HG03439 (cell line): ENCODE data around the gene HIRIP3.

ENCODE experiments used
- ATAC-seq: cut with Tn5 transposase; IDR thresholded peaks from one replicate; pipeline ENCODE4 v1.9.1; 2021; ENCODE audit warnings: mild to moderate bottlenecking, moderate library complexity; ENCODE audit not compliant: unreplicated experiment

Gene HIRIP3

GRCh38 chr16:29985271-29985811 lies 10.1 kb downstream of the HIRIP3 start:
- no peak for ATAC-seq

GRCh38 chr16:29984764-29985147 lies 10.7 kb downstream of the HIRIP3 start:
- no peak for ATAC-seq

GRCh38 chr16:29984137-29984763 lies 11.2 kb downstream of the HIRIP3 start:
- ATAC-seq, result no peak

DNA sequence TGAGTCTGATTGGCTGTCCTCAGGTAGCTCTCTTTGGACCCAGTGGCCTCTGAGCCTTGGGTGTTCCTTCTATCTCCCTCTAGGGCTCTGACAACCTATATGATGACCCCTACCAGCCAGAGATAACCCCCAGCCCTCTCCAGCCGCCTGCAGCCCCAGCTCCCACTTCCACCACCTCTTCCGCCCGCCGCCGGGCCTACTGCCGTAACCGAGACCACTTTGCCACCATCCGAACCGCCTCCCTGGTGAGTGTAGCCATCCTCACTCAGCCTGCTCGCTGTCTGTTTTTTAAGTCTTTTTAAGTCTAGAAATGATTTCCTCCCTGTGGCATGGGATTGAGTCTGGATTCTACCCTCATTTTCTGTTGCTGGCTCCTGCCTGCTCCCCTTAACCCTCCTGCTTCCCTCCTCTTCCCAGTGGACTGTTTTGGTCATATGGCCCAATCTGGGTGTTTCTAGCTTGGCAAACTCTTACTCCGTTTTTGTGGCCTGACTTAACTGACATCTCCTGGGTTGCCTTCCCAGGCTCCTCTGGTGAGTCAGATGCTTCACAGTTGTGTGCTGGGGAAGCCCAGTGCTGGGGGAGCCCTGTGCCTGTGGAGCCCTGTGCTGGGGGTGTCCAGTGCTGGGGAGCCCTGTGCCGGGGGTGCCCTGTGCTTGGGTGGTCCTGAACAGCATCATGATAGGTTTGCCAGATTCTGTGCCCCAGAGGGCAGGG lies 11.8 kb downstream of the HIRIP3 start:
- ATAC-seq, result no peak

GRCh38 chr16:29982560-29983419 lies 12.6 kb downstream of the HIRIP3 start:
- no peak for ATAC-seq

DNA sequence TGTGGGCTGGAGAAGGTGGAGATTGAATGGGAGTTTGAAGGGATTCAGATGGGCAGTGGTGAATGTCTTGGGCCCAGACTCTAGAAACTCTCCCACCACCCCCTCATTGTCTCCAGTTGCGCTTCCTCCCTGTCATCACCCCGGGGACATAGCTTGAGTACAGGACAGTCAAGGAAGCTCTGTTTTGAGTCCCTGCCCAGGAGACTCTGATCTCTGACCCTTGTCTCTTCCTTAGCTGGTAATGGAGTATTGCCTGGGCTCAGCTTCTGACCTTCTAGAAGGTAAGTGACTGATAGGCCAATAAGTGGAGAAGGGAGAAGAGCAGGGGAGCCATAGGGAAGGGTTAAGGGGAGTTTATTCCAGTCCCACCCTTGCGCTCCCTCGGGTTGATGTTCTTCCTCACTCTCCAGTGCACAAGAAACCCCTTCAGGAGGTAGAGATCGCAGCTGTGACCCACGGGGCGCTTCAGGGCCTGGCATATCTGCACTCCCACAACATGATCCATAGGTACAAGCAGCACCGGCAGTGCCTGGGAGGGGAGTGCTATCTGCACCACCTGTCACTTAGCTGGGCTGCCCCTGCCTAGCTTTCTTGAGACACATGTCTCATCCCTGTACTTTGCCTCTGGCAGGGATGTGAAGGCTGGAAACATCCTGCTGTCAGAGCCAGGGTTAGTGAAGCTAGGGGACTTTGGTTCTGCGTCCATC lies 16.7 kb downstream of the HIRIP3 start:
- no peak for ATAC-seq

- ATAC-seq, result no peak
Observed at GRCh38 chr16:29978081-29978480, 17.3 kb downstream of the HIRIP3 start.

- no peak for ATAC-seq
Observed at GRCh38 chr16:29977063-29977825, 18.2 kb downstream of the HIRIP3 start.

DNA sequence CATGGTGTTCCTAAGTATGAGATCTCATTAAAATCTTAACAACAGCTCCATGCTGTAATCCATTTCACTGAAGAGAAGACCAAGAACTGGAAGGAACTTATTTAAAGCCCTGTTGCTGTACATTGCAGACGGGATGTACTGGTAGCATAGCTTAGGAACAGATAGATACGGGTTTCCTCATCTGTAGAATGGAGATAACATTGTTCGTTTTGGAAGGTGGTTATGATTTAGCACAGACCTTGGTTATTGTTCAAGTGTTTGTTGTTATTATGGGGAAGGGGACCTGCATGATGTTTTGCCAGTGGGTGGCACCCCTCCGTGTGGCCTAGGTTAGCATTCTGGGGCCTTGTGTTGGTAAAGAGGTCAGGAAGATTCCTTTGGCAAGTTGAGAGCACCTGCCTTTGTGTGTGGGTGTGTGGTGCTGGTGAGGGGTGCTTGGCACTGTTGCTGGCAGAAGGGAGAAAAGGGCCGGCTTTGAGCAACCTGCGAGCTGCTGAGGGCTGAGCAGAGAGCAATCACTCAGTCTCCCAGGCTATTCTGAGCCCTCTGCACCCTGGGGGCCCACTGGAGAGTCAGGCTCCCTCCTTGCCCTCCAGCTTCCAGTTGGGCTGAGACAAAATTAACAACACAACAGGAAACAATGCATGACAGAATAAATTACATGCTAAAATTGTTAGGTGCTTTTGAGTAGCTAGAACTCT lies 19.5 kb downstream of the HIRIP3 start:
- ATAC-seq, result no peak

DNA sequence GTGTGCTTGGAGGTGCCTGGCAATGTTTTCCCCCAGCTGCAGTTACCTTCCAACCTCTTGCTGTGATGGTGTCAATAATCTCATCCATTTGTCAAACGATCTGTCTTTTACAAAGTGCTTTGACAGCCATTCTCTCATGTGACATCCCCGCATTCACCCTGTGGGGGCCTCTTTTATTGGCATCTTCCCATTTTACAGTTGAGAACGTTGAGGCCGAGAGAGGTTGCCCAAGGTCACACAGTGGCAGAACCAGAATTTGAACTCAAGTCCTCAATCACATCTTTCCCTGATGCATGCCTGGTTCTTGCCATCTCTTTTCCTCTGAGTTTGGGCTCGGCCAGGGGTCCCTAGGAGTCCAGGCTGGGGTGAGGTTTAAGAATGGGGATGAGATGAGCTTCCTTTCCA lies 20.3 kb downstream of the HIRIP3 start:
- ATAC-seq, result no peak

- no peak for ATAC-seq
Observed at GRCh38 chr16:29974291-29975133, 20.9 kb downstream of the HIRIP3 start.

DNA sequence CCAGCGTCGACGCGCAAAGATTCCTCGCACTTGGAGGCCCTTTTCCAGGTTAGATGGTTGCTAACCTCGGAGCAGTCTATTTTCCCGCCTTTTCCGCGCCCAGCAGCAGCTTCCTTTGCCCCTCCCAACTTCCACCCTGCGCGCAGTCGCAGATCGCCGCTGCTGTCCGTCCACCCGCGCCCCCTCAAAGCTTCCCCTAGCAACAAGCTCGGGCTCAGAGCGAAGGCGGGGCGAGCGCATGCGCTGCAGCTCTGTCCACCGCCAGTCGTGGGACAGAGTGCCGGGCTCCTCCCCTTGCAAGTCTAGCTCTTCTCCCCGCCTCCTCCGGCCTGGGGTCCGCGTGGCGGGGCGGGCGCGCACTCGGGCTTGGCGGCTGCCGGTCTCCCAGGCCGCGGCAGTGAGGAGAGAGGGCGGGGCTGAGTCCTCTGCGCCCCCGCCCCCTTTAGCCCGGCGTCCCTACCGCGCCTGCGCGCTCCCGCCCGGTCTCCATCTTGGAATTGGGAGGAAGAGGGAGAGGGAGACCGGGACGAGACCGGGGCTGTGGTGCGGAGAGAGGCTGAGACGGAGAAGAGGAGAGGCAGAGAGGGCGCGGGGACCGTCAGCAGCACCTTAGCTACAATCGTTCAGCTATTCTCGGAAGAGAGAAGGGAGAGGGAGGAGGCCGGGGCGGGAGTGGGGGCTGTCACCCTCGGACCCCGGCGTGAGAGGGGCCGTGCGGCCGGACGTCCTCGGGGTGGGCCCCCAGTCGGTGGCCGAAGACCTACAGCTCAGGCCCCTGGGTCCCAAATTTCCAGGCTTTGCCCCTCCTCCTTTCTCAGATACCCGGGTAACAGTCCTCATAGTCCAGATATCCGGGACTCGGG lies 21.8 kb downstream of the HIRIP3 start, which contains the start of gene TAOK2:
Gene TAOK2, plus strand, starts transcription at position 485 of the 863 bp plus-strand sequence. CDS start 3,905 bp downstream, outside the sequence.
- peak; percentile 95 for ATAC-seq

- ATAC-seq, result no peak
Observed at GRCh38 chr16:29972992-29973383, 22.4 kb downstream of the HIRIP3 start.

DNA sequence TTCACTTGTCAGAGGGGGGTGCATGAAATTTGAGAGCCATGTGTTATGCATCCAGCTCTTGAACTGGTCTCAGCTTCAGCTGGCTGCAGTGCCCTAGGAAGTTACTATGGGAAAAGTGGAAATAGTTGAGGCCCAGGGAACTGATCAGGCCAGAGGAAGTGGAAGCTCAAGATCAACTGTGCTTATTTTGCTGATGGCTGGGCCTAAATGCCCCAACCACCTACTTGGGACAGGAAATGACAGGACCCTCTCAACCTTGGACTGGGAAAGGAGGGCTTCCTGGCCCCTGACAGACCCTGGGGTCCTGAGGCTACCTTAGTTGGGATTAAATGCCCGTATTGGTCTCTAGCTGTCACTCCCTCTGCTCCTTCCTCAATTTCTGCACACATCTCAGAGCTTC lies 22.9 kb downstream of the HIRIP3 start:
- ATAC-seq, result no peak

GRCh38 chr16:29971304-29971703 lies 24.1 kb downstream of the HIRIP3 start:
- ATAC-seq, result no peak

DNA sequence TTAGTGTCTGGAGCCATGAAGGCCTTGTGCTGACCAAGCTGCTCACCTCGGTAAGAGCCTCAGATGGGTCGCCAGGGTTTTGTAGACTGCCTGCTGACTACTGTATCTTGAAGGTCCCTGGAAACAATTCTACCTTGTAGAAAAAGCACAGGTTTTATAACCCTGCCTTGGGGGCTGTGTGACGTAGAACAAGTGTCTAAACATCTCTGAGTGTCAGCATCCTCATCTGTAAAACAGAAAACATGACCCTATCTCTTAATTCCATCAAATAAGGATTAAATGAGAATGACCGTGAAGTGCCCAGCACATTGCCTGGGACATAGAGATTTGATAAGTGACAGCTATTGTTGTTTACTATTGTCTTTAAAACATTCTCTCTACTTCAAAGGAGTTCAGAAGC lies 27.2 kb downstream of the HIRIP3 start:
- no peak for ATAC-seq

GRCh38 chr16:29963021-29963743 lies 32.2 kb downstream of the HIRIP3 start:
- ATAC-seq, result no peak
